Measurements from ENCODE around the gene MYH15. TPM values are rescaled to one million over a fixed set of nuclear protein-coding genes. Genes with fewer than 3 reads are reported as not detected.

Gene MYH15
- total and polyA plus RNA-seq, 2 of the 4 experiments (the other 2 are of a cell fraction), result 0.10 to 0.36 TPM

DNA sequence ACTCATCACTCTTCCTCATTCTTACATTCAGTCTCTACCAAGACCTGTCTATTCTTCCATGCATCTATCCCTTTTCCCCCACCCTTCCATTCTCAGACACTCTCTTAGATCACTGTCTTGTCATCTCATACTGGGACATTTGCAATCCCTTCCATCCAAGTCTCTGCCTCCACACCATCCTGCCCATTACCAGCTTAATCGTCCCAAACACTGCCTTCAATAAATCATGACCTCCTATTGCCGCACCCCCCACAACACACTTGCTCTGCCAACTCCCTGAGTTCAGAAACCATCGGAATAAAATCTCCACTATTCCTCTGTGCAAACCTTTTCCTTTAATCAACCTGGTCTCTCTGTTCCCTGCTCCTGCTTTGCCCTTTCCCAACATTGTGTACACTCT lies 18.9 kb downstream of the MYH15 start:
- H2BK15ac ChIP-seq (ENCODE audit: low read depth, low read length), result no peak overlapping the region
- H3K27me3 ChIP-seq (ENCODE audit: control insufficient read depth, insufficient read depth, low read length), result no peaks in the 10 kb centered on the region
- H3K27ac ChIP-seq (ENCODE audit: insufficient read depth, low read length), result no peak overlapping the region
- no peak overlapping the region for H2BK120ac ChIP-seq (ENCODE audit: low read depth, low read length)
- peaks cover 4% of the 10 kb centered on the region for H3K4me1 ChIP-seq (ENCODE audit: control insufficient read depth, insufficient read depth, low read length)
- H2BK20ac ChIP-seq (ENCODE audit: low read depth, low read length), result no peak overlapping the region
- no peak overlapping the region for H3K4me3 ChIP-seq (ENCODE audit: insufficient read depth, low read depth, low read length)
- H2AK5ac ChIP-seq (ENCODE audit: low read depth, low read length), result no peak overlapping the region
- intact Hi-C loops (cut with micrococcal nuclease), result no loop called here
- in situ Hi-C loops (cut with MboI; ENCODE audit: low sequenced_read_pairs), result loop anchor here (5.0 to 10.0 kb wide), 2 partner anchors 61 to 423 kb away; no protein-coding TSS in a partner anchor
- no peak overlapping the region for H3K4me2 ChIP-seq (ENCODE audit: low read depth, low read length)
- no peak overlapping the region for H3K14ac ChIP-seq (replicated peaks; ENCODE audit: low read depth, low read length)
- no peak overlapping the region for H3K18ac ChIP-seq (ENCODE audit: low read depth, low read length)
- no peak overlapping the region for H4K8ac ChIP-seq (ENCODE audit: low read depth in 2 of 2, low read length in 2 of 2)
- no peak overlapping the region for H4K91ac ChIP-seq (ENCODE audit: insufficient read depth, low read depth, low read length)
- no peak for TF ChIP-seq FOS (IDR thresholded peaks at IDR 0.05; ENCODE audit: low read depth, low read length)
- TF ChIP-seq RFX5 (IDR thresholded peaks at IDR 0.05; ENCODE audit: low read depth, low read length), result no peak
- TF ChIP-seq POLR2A (IDR thresholded peaks at IDR 0.05; ENCODE audit: low read depth, low read length), result no peak
- TF ChIP-seq RCOR1 (IDR thresholded peaks at IDR 0.05; ENCODE audit: insufficient replicate concordance, low read length), result no peak
- no peak for TF ChIP-seq MAFK (IDR thresholded peaks at IDR 0.05; ENCODE audit: low read depth, low read length)
- TF ChIP-seq, protein P1, sequence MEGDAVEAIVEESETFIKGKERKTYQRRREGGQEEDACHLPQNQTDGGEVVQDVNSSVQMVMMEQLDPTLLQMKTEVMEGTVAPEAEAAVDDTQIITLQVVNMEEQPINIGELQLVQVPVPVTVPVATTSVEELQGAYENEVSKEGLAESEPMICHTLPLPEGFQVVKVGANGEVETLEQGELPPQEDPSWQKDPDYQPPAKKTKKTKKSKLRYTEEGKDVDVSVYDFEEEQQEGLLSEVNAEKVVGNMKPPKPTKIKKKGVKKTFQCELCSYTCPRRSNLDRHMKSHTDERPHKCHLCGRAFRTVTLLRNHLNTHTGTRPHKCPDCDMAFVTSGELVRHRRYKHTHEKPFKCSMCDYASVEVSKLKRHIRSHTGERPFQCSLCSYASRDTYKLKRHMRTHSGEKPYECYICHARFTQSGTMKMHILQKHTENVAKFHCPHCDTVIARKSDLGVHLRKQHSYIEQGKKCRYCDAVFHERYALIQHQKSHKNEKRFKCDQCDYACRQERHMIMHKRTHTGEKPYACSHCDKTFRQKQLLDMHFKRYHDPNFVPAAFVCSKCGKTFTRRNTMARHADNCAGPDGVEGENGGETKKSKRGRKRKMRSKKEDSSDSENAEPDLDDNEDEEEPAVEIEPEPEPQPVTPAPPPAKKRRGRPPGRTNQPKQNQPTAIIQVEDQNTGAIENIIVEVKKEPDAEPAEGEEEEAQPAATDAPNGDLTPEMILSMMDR (conservative IDR thresholded peaks at IDR 0.05; ENCODE audit: low read depth, low read length), result no peak
- TF ChIP-seq NFE2L2 (IDR thresholded peaks at IDR 0.05; ENCODE audit: low read depth, low read length), result no peak
- TF ChIP-seq MXI1 (IDR thresholded peaks at IDR 0.05; ENCODE audit: borderline replicate concordance, low read depth, low read length), result no peak
- TF ChIP-seq MAZ (IDR thresholded peaks at IDR 0.05; ENCODE audit: borderline replicate concordance, low read depth, low read length), result no peak
- TF ChIP-seq, protein P2, sequence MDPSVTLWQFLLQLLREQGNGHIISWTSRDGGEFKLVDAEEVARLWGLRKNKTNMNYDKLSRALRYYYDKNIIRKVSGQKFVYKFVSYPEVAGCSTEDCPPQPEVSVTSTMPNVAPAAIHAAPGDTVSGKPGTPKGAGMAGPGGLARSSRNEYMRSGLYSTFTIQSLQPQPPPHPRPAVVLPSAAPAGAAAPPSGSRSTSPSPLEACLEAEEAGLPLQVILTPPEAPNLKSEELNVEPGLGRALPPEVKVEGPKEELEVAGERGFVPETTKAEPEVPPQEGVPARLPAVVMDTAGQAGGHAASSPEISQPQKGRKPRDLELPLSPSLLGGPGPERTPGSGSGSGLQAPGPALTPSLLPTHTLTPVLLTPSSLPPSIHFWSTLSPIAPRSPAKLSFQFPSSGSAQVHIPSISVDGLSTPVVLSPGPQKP (IDR thresholded peaks at IDR 0.05; ENCODE audit: borderline replicate concordance, low read depth, low read length), result no peak
- no peak for TF ChIP-seq RAD21 (IDR thresholded peaks at IDR 0.05; ENCODE audit: low read length)
- TF ChIP-seq, protein P3, sequence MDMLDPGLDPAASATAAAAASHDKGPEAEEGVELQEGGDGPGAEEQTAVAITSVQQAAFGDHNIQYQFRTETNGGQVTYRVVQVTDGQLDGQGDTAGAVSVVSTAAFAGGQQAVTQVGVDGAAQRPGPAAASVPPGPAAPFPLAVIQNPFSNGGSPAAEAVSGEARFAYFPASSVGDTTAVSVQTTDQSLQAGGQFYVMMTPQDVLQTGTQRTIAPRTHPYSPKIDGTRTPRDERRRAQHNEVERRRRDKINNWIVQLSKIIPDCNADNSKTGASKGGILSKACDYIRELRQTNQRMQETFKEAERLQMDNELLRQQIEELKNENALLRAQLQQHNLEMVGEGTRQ (IDR thresholded peaks at IDR 0.05; ENCODE audit: low read depth, low read length), result no peak
- no peak for TF ChIP-seq CHD1 (IDR thresholded peaks at IDR 0.05; ENCODE audit: low read depth, low read length)
- no peak for TF ChIP-seq BHLHE40 (IDR thresholded peaks at IDR 0.05; ENCODE audit: low read depth, low read length)
- TF ChIP-seq CEBPB (IDR thresholded peaks at IDR 0.05; ENCODE audit: low read depth, low read length), result no peak
- no peak for TF ChIP-seq SMC3 (IDR thresholded peaks at IDR 0.05; ENCODE audit: low read depth, low read length)
- no peaks in the 10 kb centered on the region for H3K79me1 ChIP-seq (ENCODE audit: low read depth in 1 of 2, low read length in 2 of 2)
- no peak for ATAC-seq (ENCODE audit: low read depth)
- no peak for DNase-seq
- dilution Hi-C loops (cut with HindIII; ENCODE audit: low sequenced_read_pairs, unreplicated experiment), result no loop called here
- no peak overlapping the region for H3K56ac ChIP-seq (ENCODE audit: extremely low read depth, insufficient read depth, low read length)
- H3K4ac ChIP-seq (ENCODE audit: low read depth, low read length), result no peak overlapping the region
- H3K23ac ChIP-seq (ENCODE audit: low read depth, low read length), result no peak overlapping the region
- POLR2A ChIA-PET (ENCODE audit: unreplicated experiment), result no interaction called here
- H3K36me3 ChIP-seq (ENCODE audit: control insufficient read depth, insufficient read depth, low read length), result no peaks in the 10 kb centered on the region
- no peak overlapping the region for H2BK5ac ChIP-seq (ENCODE audit: low read depth, low read length, poor library complexity, severe bottlenecking)
- no TSS peak for BruUV-seq (replicated peaks)
- no peak overlapping the region for H2AFZ ChIP-seq (replicated peaks; ENCODE audit: low read length, poor library complexity)
- no peak overlapping the region for H2AK9ac ChIP-seq (replicated peaks; ENCODE audit: low read depth, low read length, poor library complexity)
- H3K9me1 ChIP-seq (ENCODE audit: insufficient read depth, low read length), result no peaks in the 10 kb centered on the region
- CTCF ChIA-PET, result interaction anchor here (0.9 to 1.0 kb wide), 2 partner anchors 14 to 60 kb away, joined by 3 read pairs; no protein-coding TSS in a partner anchor
- no peaks in the 10 kb centered on the region for H3K9me3 ChIP-seq (ENCODE audit: control insufficient read depth, insufficient read depth, low read length)
- WGBS, 2 experiments (ENCODE audit: extremely low coverage in 2 of 2, insufficient read length in 1 of 2), result 85% methylated on average over 3 of the region's 3 CpGs; no CpG with 5 or more reads in 1 of the 2 experiments
- H3K9ac ChIP-seq (ENCODE audit: low read depth, low read length), result no peak overlapping the region
- H4K20me1 ChIP-seq (ENCODE audit: insufficient read depth, low read length), result no peaks in the 10 kb centered on the region
- no peak overlapping the region for H4K5ac ChIP-seq (ENCODE audit: low read depth, low read length)

Measured in IMR-90 (cell line).